ENCODE measurements around the gene RBFOX1.
A peak's percentile ranks its signal among the peaks of the same experiment; 100 is the strongest.

Gene RBFOX1

DNA sequence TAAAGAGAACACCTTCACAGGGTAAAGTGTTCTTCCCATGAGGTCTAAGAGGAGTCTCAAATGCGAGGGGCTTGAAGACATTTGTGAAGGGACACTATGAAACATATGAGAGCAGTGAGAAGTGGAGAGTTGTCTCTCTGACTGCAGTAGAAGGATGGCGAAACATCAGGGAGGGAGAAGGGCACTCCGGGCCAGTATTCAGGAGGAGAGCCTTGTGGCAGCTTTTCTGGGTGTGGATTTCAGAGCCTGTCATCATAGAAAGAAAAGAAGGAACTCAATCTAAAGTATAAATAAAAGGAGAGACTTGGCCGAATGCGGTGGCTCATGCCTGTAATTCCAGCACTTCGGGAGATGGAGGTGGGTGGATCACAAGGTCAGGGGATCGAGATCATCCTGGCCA, 117.2 kb downstream of the RBFOX1 start:
- Histone ChIP-seq H3K9me3 (ENCODE audit: severe bottlenecking) (no peaks in the 10 kb centered on the region), H3K27me3 (ENCODE audit: insufficient read depth, poor library complexity, severe bottlenecking) (no peaks in the 10 kb centered on the region), H3K4me3 (ENCODE audit: severe bottlenecking) (no peak overlapping the region), H3K27ac (ENCODE audit: poor library complexity, severe bottlenecking) (no peak overlapping the region), H3K36me3 (ENCODE audit: low read depth) (no peaks in the 10 kb centered on the region), H3K4me1 (ENCODE audit: insufficient read depth, poor library complexity, severe bottlenecking) (no peaks in the 10 kb centered on the region)
- DNase-seq (ENCODE audit: low spot score): no peak
- TF ChIP-seq, protein P1, sequence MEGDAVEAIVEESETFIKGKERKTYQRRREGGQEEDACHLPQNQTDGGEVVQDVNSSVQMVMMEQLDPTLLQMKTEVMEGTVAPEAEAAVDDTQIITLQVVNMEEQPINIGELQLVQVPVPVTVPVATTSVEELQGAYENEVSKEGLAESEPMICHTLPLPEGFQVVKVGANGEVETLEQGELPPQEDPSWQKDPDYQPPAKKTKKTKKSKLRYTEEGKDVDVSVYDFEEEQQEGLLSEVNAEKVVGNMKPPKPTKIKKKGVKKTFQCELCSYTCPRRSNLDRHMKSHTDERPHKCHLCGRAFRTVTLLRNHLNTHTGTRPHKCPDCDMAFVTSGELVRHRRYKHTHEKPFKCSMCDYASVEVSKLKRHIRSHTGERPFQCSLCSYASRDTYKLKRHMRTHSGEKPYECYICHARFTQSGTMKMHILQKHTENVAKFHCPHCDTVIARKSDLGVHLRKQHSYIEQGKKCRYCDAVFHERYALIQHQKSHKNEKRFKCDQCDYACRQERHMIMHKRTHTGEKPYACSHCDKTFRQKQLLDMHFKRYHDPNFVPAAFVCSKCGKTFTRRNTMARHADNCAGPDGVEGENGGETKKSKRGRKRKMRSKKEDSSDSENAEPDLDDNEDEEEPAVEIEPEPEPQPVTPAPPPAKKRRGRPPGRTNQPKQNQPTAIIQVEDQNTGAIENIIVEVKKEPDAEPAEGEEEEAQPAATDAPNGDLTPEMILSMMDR (IDR thresholded peaks at IDR 0.05; ENCODE audit: poor library complexity, severe bottlenecking): no peak
- no peak for ATAC-seq (ENCODE audit: low read depth)

DNA sequence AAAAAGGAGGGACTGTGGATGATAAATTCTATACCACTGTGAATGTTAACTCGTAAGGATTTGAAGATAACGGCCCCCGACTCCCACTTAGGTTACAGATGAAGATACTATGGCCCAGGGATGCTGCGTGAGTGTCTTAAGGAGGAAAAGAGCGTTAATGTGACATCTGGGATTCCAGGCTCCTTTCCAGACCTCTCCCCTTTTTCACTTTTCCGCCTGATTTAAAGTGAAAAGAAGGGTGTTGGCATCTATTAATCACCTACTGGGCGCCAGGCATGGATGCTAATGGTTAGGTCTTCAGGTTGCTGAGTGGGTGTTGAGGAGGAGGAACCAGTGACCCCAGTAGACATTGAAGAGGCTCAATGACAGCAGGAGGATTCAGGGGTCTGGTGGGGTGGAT, 117.8 kb downstream of the RBFOX1 start:
- H3K36me3 ChIP-seq (ENCODE audit: low read depth): no peaks in the 10 kb centered on the region
- DNase-seq (ENCODE audit: low spot score): no peak
- H3K4me3 ChIP-seq (ENCODE audit: severe bottlenecking): no peak overlapping the region
- no peak overlapping the region for H3K27ac ChIP-seq (ENCODE audit: poor library complexity, severe bottlenecking)
- ATAC-seq (ENCODE audit: low read depth): no peak
- no peaks in the 10 kb centered on the region for H3K9me3 ChIP-seq (ENCODE audit: severe bottlenecking)
- no peaks in the 10 kb centered on the region for H3K4me1 ChIP-seq (ENCODE audit: insufficient read depth, poor library complexity, severe bottlenecking)
- TF ChIP-seq, protein P1 (IDR thresholded peaks at IDR 0.05; ENCODE audit: poor library complexity, severe bottlenecking): no peak
- H3K27me3 ChIP-seq (ENCODE audit: insufficient read depth, poor library complexity, severe bottlenecking): no peaks in the 10 kb centered on the region

DNA sequence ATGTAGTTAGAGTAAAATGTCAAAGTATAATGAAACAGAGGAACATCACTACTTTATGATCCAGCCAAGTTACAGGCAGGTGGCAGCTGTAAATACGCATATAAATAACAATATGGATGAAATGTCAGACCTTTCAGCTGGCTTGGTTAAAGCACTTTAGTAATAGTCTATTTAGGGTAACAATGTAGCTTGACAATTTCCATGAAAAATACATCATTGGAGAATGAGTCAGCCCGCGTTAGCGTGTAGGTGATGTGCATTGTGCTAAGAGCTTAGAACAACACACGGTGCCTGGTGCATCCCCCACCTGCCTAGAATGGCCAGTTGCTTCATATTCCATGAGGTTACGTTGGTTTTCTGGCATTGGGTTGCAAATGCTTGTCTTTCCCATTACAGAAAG, 119.4 kb downstream of the RBFOX1 start:
- H3K27ac ChIP-seq (ENCODE audit: poor library complexity, severe bottlenecking): no peak overlapping the region
- no peaks in the 10 kb centered on the region for H3K9me3 ChIP-seq (ENCODE audit: severe bottlenecking)
- H3K4me1 ChIP-seq (ENCODE audit: insufficient read depth, poor library complexity, severe bottlenecking): no peaks in the 10 kb centered on the region
- DNase-seq (ENCODE audit: low spot score) (no peak), ATAC-seq (ENCODE audit: low read depth) (no peak)
- H3K27me3 ChIP-seq (ENCODE audit: insufficient read depth, poor library complexity, severe bottlenecking): no peaks in the 10 kb centered on the region
- TF ChIP-seq, protein P1 (IDR thresholded peaks at IDR 0.05; ENCODE audit: poor library complexity, severe bottlenecking): no peak
- no peaks in the 10 kb centered on the region for H3K36me3 ChIP-seq (ENCODE audit: low read depth)
- H3K4me3 ChIP-seq (ENCODE audit: severe bottlenecking): no peak overlapping the region

DNA sequence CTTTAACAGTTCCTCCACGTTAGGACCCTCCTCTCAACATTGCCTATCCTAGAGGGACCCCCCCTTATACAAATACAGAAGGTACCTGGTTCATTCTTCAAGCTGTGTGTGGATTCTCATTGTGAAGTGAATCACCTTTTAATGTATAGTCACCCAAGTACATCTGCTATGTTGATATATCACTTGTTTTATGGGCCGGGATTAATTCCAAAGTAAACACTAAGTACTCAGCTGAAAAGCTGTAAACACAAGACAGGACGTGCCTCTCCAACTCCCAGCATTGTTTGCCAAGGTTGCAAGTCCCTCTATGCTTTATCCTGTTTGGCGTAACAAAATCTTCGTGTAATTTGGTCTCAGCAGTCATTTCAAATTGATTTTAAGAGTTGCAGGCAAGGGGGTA, 123.6 kb downstream of the RBFOX1 start:
- no peaks in the 10 kb centered on the region for H3K36me3 ChIP-seq (ENCODE audit: low read depth)
- DNase-seq (ENCODE audit: low spot score) (no peak), ATAC-seq (ENCODE audit: low read depth) (peak; percentile 50; the same call in 2 of the 3 replicates)
- no peaks in the 10 kb centered on the region for H3K27me3 ChIP-seq (ENCODE audit: insufficient read depth, poor library complexity, severe bottlenecking)
- no peak overlapping the region for H3K4me3 ChIP-seq (ENCODE audit: severe bottlenecking)
- no peak overlapping the region for H3K27ac ChIP-seq (ENCODE audit: poor library complexity, severe bottlenecking)
- no peaks in the 10 kb centered on the region for H3K4me1 ChIP-seq (ENCODE audit: insufficient read depth, poor library complexity, severe bottlenecking)
- no peaks in the 10 kb centered on the region for H3K9me3 ChIP-seq (ENCODE audit: severe bottlenecking)
- TF ChIP-seq, protein P1 (IDR thresholded peaks at IDR 0.05; ENCODE audit: poor library complexity, severe bottlenecking): no peak

DNA sequence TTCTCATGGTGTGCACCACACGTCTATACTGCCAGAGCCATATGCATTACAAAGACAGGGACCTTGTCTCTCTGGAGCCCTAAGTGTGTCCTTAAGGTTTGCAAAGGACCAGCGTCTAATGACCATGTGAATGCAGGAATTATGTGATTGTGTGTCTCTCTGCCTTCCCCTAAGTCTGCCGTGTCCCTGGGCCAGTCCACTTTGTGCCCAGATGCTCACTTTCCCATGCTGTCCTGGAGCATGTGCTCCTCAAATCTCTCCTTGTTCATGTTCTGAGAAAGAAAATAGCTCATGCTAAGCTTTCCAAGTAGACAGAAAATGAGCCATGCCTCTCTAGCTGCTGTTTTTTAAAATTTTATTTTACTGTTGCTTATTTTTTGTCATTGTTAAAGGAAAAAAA, 125.5 kb downstream of the RBFOX1 start:
- no peak for DNase-seq (ENCODE audit: low spot score)
- Histone ChIP-seq H3K9me3 (ENCODE audit: severe bottlenecking) (no peaks in the 10 kb centered on the region), H3K4me1 (ENCODE audit: insufficient read depth, poor library complexity, severe bottlenecking) (no peaks in the 10 kb centered on the region), H3K4me3 (ENCODE audit: severe bottlenecking) (no peak overlapping the region), H3K27ac (ENCODE audit: poor library complexity, severe bottlenecking) (no peak overlapping the region), H3K27me3 (ENCODE audit: insufficient read depth, poor library complexity, severe bottlenecking) (no peaks in the 10 kb centered on the region), H3K36me3 (ENCODE audit: low read depth) (no peaks in the 10 kb centered on the region)
- ATAC-seq (ENCODE audit: low read depth): no peak
- TF ChIP-seq, protein P1 (IDR thresholded peaks at IDR 0.05; ENCODE audit: poor library complexity, severe bottlenecking): no peak

Measured in RWPE2 (cell line).